Measurements from ENCODE around the gene PARN. TPM values are rescaled to one million over a fixed set of nuclear protein-coding genes. Genes with fewer than 3 reads are reported as not detected.

Gene PARN
- total RNA-seq, 2 donors from 2014 or later: 24.1 to 99.9 TPM

- TF ChIP-seq, protein P1, sequence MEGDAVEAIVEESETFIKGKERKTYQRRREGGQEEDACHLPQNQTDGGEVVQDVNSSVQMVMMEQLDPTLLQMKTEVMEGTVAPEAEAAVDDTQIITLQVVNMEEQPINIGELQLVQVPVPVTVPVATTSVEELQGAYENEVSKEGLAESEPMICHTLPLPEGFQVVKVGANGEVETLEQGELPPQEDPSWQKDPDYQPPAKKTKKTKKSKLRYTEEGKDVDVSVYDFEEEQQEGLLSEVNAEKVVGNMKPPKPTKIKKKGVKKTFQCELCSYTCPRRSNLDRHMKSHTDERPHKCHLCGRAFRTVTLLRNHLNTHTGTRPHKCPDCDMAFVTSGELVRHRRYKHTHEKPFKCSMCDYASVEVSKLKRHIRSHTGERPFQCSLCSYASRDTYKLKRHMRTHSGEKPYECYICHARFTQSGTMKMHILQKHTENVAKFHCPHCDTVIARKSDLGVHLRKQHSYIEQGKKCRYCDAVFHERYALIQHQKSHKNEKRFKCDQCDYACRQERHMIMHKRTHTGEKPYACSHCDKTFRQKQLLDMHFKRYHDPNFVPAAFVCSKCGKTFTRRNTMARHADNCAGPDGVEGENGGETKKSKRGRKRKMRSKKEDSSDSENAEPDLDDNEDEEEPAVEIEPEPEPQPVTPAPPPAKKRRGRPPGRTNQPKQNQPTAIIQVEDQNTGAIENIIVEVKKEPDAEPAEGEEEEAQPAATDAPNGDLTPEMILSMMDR (IDR thresholded peaks at IDR 0.05): no peak
- TF ChIP-seq POLR2A (IDR thresholded peaks at IDR 0.05): no peak
- H3K4me3 ChIP-seq: no peak overlapping the region
- no peak overlapping the region for H3K27ac ChIP-seq
- intact Hi-C loops (cut with DNase I): no loop called here
- ATAC-seq (no peak), DNase-seq (no peak)
- H3K9me3 ChIP-seq: no peaks in the 10 kb centered on the region
- H3K36me3 ChIP-seq (replicated peaks in 1 of 2; ENCODE audit: insufficient read depth in 1 of 2, low read depth in 2 of 2): no peaks in the 10 kb centered on the region
- no peaks in the 10 kb centered on the region for H3K27me3 ChIP-seq
- peaks cover 9% of the 10 kb centered on the region for H3K4me1 ChIP-seq
- WGBS, 2 donors: 75% methylated on average over 3 of the region's 3 CpGs
Observed at GRCh38 chr16:14394834-14395233, 235.2 kb downstream of the PARN start.

DNA sequence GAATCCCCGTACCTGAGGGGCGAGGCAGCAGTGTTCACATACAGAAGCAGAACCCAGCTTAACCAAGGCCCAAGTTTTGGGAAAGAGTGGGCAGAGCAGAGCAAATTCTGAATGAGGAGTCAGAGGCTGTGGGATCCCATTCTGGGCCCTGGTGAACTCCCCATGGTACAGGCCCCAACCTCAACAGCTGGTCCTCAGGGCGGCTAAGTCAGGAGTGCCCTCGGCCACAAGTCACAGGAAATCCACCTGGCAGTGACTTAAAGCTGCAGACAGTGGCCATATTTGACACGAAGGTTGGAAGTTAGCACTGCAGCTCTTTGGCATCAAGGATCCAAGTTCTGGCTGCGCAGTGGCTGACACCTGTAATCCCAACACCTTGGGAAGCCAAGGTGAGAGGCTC is 237.1 kb downstream of the PARN start:
- ATAC-seq (no peak), DNase-seq (no peak)
- H3K27me3 ChIP-seq: no peaks in the 10 kb centered on the region
- peaks cover 9% of the 10 kb centered on the region for H3K4me1 ChIP-seq
- H3K4me3 ChIP-seq: no peak overlapping the region
- H3K27ac ChIP-seq: no peak overlapping the region
- TF ChIP-seq, protein P1 (IDR thresholded peaks at IDR 0.05): no peak
- TF ChIP-seq POLR2A (IDR thresholded peaks at IDR 0.05): no peak
- intact Hi-C loops (cut with DNase I): no loop called here
- H3K36me3 ChIP-seq (replicated peaks in 1 of 2; ENCODE audit: insufficient read depth in 1 of 2, low read depth in 2 of 2): no peaks in the 10 kb centered on the region
- WGBS, 2 donors: 90 to 92% methylated on average over 3 to 6 of the region's 6 CpGs
- H3K9me3 ChIP-seq: no peaks in the 10 kb centered on the region

DNA sequence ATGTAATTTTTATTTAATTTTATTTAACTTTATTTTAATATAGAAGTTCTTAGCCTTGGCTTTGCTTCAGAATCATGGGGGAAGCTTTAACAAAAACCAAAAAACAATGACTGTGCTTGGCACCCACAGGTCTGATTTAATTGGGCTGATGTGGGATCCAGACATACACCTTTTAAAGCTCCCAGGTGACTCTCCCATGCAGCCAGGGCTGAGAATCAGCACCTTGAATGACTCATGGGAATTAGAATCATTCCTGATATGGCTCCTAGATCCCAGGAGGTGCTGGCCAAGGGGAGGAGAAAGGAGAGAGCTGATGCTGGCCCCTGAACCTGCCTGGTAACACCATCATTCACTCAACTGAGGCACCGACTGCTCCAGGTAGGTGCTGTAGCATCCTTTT is 240.7 kb downstream of the PARN start:
- Histone ChIP-seq H3K4me1 (no peaks in the 10 kb centered on the region), H3K27me3 (no peaks in the 10 kb centered on the region), H3K4me3 (no peak overlapping the region), H3K36me3 (replicated peaks in 1 of 2; ENCODE audit: insufficient read depth in 1 of 2, low read depth in 2 of 2) (no peaks in the 10 kb centered on the region), H3K9me3 (no peaks in the 10 kb centered on the region), H3K27ac (no peak overlapping the region)
- intact Hi-C loops (cut with DNase I): no loop called here
- WGBS, 2 donors: 71% methylated on average over 1 of the region's 1 CpG; no CpG with 5 or more reads in 1 of the 2 donors
- DNase-seq (no peak), ATAC-seq (no peak)
- no peak for TF ChIP-seq POLR2A (IDR thresholded peaks at IDR 0.05)
- TF ChIP-seq, protein P1 (IDR thresholded peaks at IDR 0.05): no peak

GRCh38 chr16:14388243-14388642 is 241.8 kb downstream of the PARN start:
- WGBS, 2 donors: 86 to 94% methylated on average over 7 of the region's 7 CpGs
- DNase-seq: no peak
- intact Hi-C loops (cut with DNase I): no loop called here

DNA sequence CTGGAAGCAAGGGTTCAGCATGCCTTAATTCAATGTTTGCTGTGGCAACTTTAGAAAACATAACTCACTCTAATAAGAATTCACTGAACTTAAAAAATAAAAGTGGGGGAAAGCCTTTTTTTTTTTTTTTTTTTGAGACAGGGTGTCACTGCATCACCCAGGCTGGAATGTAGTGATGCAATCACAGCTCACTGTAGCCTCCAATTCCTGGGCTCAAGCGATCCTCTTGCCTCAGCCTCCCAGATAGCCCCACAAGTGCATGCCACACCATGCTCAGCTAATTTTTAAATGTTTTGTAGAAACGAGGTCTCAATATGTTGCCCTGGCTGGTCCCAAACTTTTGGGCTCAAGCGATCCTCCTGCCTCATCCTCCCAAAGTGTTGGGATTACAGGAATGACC is 243.9 kb downstream of the PARN start:
- Histone ChIP-seq H3K27me3 (no peaks in the 10 kb centered on the region), H3K9me3 (no peaks in the 10 kb centered on the region), H3K36me3 (replicated peaks in 1 of 2; ENCODE audit: insufficient read depth in 1 of 2, low read depth in 2 of 2) (no peaks in the 10 kb centered on the region), H3K4me3 (no peak overlapping the region), H3K27ac (no peak overlapping the region), H3K4me1 (no peaks in the 10 kb centered on the region)
- intact Hi-C loops (cut with DNase I): no loop called here
- no peak for ATAC-seq
- no peak for TF ChIP-seq POLR2A (IDR thresholded peaks at IDR 0.05)
- TF ChIP-seq, protein P1 (IDR thresholded peaks at IDR 0.05): no peak
- no peak for DNase-seq
- 70 to 74% methylated on average over 3 of the region's 3 CpGs for WGBS, 2 donors

More at GRCh38 chr16:14388243-14388642, 241.8 kb downstream of the PARN start:
- TF ChIP-seq POLR2A (IDR thresholded peaks at IDR 0.05): no peak
- TF ChIP-seq, protein P1 (IDR thresholded peaks at IDR 0.05): no peak
- no peak overlapping the region for H3K27ac ChIP-seq
- H3K9me3 ChIP-seq: no peaks in the 10 kb centered on the region
- H3K4me1 ChIP-seq: no peaks in the 10 kb centered on the region
- no peaks in the 10 kb centered on the region for H3K27me3 ChIP-seq
- no peak overlapping the region for H3K4me3 ChIP-seq
- ATAC-seq: no peak
- no peaks in the 10 kb centered on the region for H3K36me3 ChIP-seq (replicated peaks in 1 of 2; ENCODE audit: insufficient read depth in 1 of 2, low read depth in 2 of 2)

Measured in body of pancreas (tissue), 4 donors.